Keratinocyte (primary cell): ENCODE data around the gene MED26.

Experiments
- CTCF ChIP-seq, 3 experiments: IDR thresholded peaks in 1 of 3; conservative IDR thresholded peaks in 1 of 3; optimal IDR thresholded peaks in 1 of 3; 2 replicates in 2 of 3; 3 replicates in 1 of 3; pipeline versions ENCODE3 to v1.5.1; 2011; ENCODE audit warnings: low read length in 3 of 3, mild to moderate bottlenecking in 3 of 3, moderate library complexity in 2 of 3, control low read depth in 1 of 3, inconsistent platforms in 1 of 3; ENCODE audit not compliant: insufficient read depth in 2 of 3; ENCODE audit errors: extremely low read depth in 1 of 3
- EZH2 ChIP-seq: IDR thresholded peaks from one replicate; pipeline ENCODE4 v1.6.1; 2012; ENCODE audit warnings: inconsistent platforms, mild to moderate bottlenecking, low read length, moderate library complexity

GRCh38 chr19:16571822-16572331 is 56.1 kb downstream of the MED26 start:
- no peak for TF ChIP-seq CTCF (optimal IDR thresholded peaks at IDR 0.05 in 1 of 3, IDR thresholded peaks at IDR 0.05 in 1 of 3, conservative IDR thresholded peaks at IDR 0.05 in 1 of 3; ENCODE audit: extremely low read depth in 1 of 3, insufficient read depth in 2 of 3, low read length in 3 of 3)
- no peak for TF ChIP-seq EZH2
